ENCODE results near the gene NUF2. TPM values are rescaled to one million over a fixed set of nuclear protein-coding genes. Genes with fewer than 3 reads are reported as not detected.

NUF2 gene
- total RNA-seq, 1 experiment from 2014 or later = 30.7 TPM

- Histone ChIP-seq H3K27ac (ENCODE audit: insufficient read length, low read depth, low read length) (no peak overlapping the region), H3K23ac (ENCODE audit: insufficient read length, low read depth, low read length) (no peak overlapping the region), H2BK5ac (ENCODE audit: insufficient read length, low read length) (no peak overlapping the region), H3K27me3 (ENCODE audit: insufficient read depth, low read length) (no peaks in the 10 kb centered on the region), H3K23me2 (ENCODE audit: insufficient read length, low read depth, low read length, poor library complexity, severe bottlenecking) (no peaks in the 10 kb centered on the region), H2BK15ac (ENCODE audit: low read depth, low read length) (no peak overlapping the region), H3K4ac (ENCODE audit: low read depth, low read length) (no peak overlapping the region), H2BK12ac (ENCODE audit: insufficient read length, low read depth, low read length) (no peak overlapping the region), H4K91ac (ENCODE audit: insufficient read length, low read depth, low read length) (no peak overlapping the region), H3K14ac (ENCODE audit: insufficient read depth, low read length) (no peak overlapping the region), H3K56ac (ENCODE audit: insufficient read length, low read depth, low read length) (no peak overlapping the region), H3K79me1 (ENCODE audit: insufficient read depth, low read depth, low read length, poor library complexity, severe bottlenecking) (no peaks in the 10 kb centered on the region), H2AFZ (ENCODE audit: low read length) (no peak overlapping the region), H3K4me1 (ENCODE audit: insufficient read depth, low read length) (no peaks in the 10 kb centered on the region), H4K8ac (replicated peaks; ENCODE audit: insufficient read length, low read depth, low read length) (no peak overlapping the region), H3K9me3 (ENCODE audit: control insufficient read depth, low read depth, low read length) (no peaks in the 10 kb centered on the region), H2BK120ac (ENCODE audit: low read depth, low read length, poor library complexity, severe bottlenecking) (no peak overlapping the region), H3K18ac (ENCODE audit: insufficient read length, low read depth, low read length) (no peak overlapping the region), H3T11ph (ENCODE audit: low read length) (no peak overlapping the region), H3K9ac (ENCODE audit: extremely low read depth, insufficient read length, low read length) (no peak overlapping the region), H3K79me2 (ENCODE audit: insufficient read depth, low read length) (no peaks in the 10 kb centered on the region), H3K4me2 (ENCODE audit: insufficient read depth, insufficient read length, low read length) (no peak overlapping the region), H4K5ac (ENCODE audit: insufficient read length, low read depth, low read length) (no peak overlapping the region), H4K20me1 (ENCODE audit: control insufficient read depth, insufficient read depth, insufficient read length) (no peaks in the 10 kb centered on the region), H2BK20ac (ENCODE audit: low read depth, low read length, poor library complexity, severe bottlenecking) (no peak overlapping the region), H2AK5ac (ENCODE audit: insufficient read length, low read length) (no peak overlapping the region)
- no peaks in the 10 kb centered on the region for H3K27me3 Mint-ChIP-seq (ENCODE audit: low read depth)
- H3K36me3 Mint-ChIP-seq (ENCODE audit: insufficient read depth in 1 of 3, low read depth in 3 of 3) = peaks cover 26 to 83% (median 67%) of the 10 kb centered on the region in 3 experiments
- no peak for DNase-seq
- H3K4me1 Mint-ChIP-seq = no peaks in the 10 kb centered on the region
- H3K9me3 Mint-ChIP-seq = peaks cover 0 to 4% of the 10 kb centered on the region in 2 experiments; a peak in 2 of 5 replicates
- TF ChIP-seq CTCF (conservative IDR thresholded peaks at IDR 0.05) = no peak
- H3K4me3 Mint-ChIP-seq = no peak overlapping the region
- WGBS (ENCODE audit: extremely low coverage, insufficient read length, low lambda C conversion rate) = no CpG with 5 or more reads among the region's 1 CpG
- H3K27ac Mint-ChIP-seq = no peak overlapping the region
These were observed 13.5 kb downstream of the NUF2 start for GRCh38 chr1:163335216-163335615.

Measured in H9 (cell line).